Measurements from ENCODE around the gene RET. TPM values are rescaled to one million over a fixed set of nuclear protein-coding genes. Genes with fewer than 3 reads are reported as not detected.

The RET gene
- total RNA-seq, 1 experiment from 2014 or later: 21.4 TPM

DNA sequence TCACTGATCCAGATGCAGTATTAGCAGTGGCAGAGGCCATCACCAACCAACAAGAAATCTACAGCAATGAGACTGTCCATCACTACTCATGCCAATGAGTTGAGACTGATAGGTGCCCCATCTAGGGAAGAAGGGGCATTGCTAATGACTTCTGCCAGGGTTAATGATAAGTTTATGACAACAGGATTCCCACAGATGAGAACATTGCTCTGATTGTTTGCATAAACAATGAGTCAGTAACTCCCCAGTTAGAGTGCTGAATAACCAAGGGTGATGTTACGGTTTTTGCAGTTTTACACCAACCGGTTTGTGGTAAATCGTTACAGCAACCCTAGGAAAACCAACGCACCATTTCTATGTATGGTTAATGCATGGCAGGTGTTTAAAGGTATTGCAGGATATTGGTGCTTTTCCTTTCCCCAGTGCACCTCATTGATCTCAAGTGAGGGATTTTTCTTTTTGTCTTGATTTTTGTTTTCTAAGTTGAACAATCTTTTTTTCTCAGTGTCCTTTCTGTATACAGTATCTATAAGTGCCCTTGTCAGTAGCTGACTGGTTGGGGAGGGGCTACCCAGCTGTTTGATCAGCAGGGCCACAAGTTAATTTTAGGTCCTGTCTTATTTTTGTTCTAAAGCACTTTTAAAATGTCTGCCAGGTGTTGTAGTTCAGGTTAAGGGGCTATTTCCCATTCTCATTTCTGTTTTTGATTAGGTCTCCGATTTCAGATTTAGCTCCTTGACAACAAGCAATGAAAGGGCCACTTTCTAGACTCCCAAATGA is 57.4 kb downstream of the RET start:
- no peaks in the 10 kb centered on the region for H3K9me3 Mint-ChIP-seq
- CTCF ChIA-PET: interaction anchor here (1.3 kb wide), 1 partner anchor 96 kb away, joined by 3 read pairs; no protein-coding TSS in a partner anchor
- TF ChIP-seq GRHL2 (CRISPR knock-in tag; IDR thresholded peaks at IDR 0.05; ENCODE audit: insufficient replicate concordance, severe bottlenecking) (no peak), ZNF425 (CRISPR knock-in tag; conservative IDR thresholded peaks at IDR 0.05) (no peak), AFF4 (CRISPR knock-in tag; IDR thresholded peaks at IDR 0.05; ENCODE audit: borderline replicate concordance) (no peak), ATF3 (CRISPR knock-in tag; conservative IDR thresholded peaks at IDR 0.05) (no peak), NR3C1 (CRISPR knock-in tag; conservative IDR thresholded peaks at IDR 0.05; ENCODE audit: low read depth) (no peak), JAZF1 (CRISPR knock-in tag; IDR thresholded peaks at IDR 0.05) (no peak)
- H3K36me3 Mint-ChIP-seq: no peaks in the 10 kb centered on the region
- POLR2A ChIA-PET: no interaction called here
- DNase-seq (ENCODE audit: low spot score) (no peak), ATAC-seq (no peak)
- no peak overlapping the region for H3K27ac Mint-ChIP-seq
- H3K27me3 Mint-ChIP-seq (ENCODE audit: low read depth): peaks cover 22% of the 10 kb centered on the region
- peaks cover 11% of the 10 kb centered on the region for H3K4me1 Mint-ChIP-seq
- no peak overlapping the region for H3K4me3 Mint-ChIP-seq

GRCh38 chr10:43135064-43135463 is 58.2 kb downstream of the RET start:
- TF ChIP-seq RELA (CRISPR knock-in tag; IDR thresholded peaks at IDR 0.05; ENCODE audit: borderline replicate concordance): no peak
- TF ChIP-seq ESRRA (CRISPR knock-in tag; IDR thresholded peaks at IDR 0.05; ENCODE audit: borderline replicate concordance): no peak
- TF ChIP-seq, protein P1, sequence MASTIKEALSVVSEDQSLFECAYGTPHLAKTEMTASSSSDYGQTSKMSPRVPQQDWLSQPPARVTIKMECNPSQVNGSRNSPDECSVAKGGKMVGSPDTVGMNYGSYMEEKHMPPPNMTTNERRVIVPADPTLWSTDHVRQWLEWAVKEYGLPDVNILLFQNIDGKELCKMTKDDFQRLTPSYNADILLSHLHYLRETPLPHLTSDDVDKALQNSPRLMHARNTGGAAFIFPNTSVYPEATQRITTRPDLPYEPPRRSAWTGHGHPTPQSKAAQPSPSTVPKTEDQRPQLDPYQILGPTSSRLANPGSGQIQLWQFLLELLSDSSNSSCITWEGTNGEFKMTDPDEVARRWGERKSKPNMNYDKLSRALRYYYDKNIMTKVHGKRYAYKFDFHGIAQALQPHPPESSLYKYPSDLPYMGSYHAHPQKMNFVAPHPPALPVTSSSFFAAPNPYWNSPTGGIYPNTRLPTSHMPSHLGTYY (CRISPR knock-in tag; IDR thresholded peaks at IDR 0.05): no peak
- no peak for TF ChIP-seq ZNF317 (CRISPR knock-in tag; IDR thresholded peaks at IDR 0.05; ENCODE audit: borderline replicate concordance, low read depth)
- Mint-ChIP-seq H3K27me3 (ENCODE audit: low read depth) (peaks cover 28% of the 10 kb centered on the region), H3K9me3 (no peaks in the 10 kb centered on the region), H3K36me3 (no peaks in the 10 kb centered on the region), H3K4me1 (peaks cover 15% of the 10 kb centered on the region), H3K4me3 (no peak overlapping the region), H3K27ac (no peak overlapping the region)
- ATAC-seq: no peak
- CTCF ChIA-PET: interaction anchor here (1.3 kb wide), 1 partner anchor 95 kb away, joined by 3 read pairs; no protein-coding TSS in a partner anchor
- no peak for DNase-seq (ENCODE audit: low spot score)
- POLR2A ChIA-PET: interaction anchor here (0.6 kb wide), 1 partner anchor 339 kb away, joined by 3 read pairs; no protein-coding TSS in a partner anchor

DNA sequence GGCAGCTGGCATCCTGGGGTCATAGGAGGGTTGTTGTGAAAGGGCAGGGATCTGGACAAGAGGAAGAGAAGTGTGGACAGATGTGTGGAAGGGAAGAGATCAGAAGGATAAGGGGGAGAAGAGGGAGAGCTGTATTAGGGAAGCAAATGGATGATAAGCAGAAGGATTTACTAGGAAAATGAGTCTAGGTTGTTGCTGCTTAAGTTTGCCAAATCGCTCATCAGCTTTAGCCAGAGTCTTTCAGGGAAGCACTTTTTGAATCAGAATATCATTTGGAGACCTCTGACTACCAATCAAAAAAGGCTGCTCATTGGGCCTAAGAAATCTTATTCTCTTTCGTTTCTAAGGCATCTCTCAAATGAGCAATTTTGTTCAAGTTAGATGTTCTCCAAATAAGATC is 58.8 kb downstream of the RET start:
- DNase-seq (ENCODE audit: low spot score) (no peak), ATAC-seq (no peak)
- Mint-ChIP-seq H3K36me3 (no peaks in the 10 kb centered on the region), H3K27ac (no peak overlapping the region), H3K4me1 (peaks cover 11% of the 10 kb centered on the region), H3K9me3 (no peaks in the 10 kb centered on the region), H3K4me3 (peak overlapping the region; percentile 95), H3K27me3 (ENCODE audit: low read depth) (peaks cover 31% of the 10 kb centered on the region)
- TF ChIP-seq JUN (CRISPR knock-in tag; IDR thresholded peaks at IDR 0.05) (no peak), ZNF263 (CRISPR knock-in tag; IDR thresholded peaks at IDR 0.05; ENCODE audit: low read depth) (no peak), CREM (CRISPR knock-in tag; IDR thresholded peaks at IDR 0.05) (no peak), GABPB1 (CRISPR knock-in tag; IDR thresholded peaks at IDR 0.05) (no peak), ZNF671 (CRISPR knock-in tag; IDR thresholded peaks at IDR 0.05) (no peak), ESRRA (CRISPR knock-in tag; IDR thresholded peaks at IDR 0.05; ENCODE audit: borderline replicate concordance) (no peak), GRHL2 (CRISPR knock-in tag; IDR thresholded peaks at IDR 0.05; ENCODE audit: insufficient replicate concordance, severe bottlenecking) (no peak), JAZF1 (CRISPR knock-in tag; IDR thresholded peaks at IDR 0.05) (no peak), E2F4 (CRISPR knock-in tag; IDR thresholded peaks at IDR 0.05; ENCODE audit: borderline replicate concordance, low read depth) (no peak), KAT7 (CRISPR knock-in tag; IDR thresholded peaks at IDR 0.05; ENCODE audit: borderline replicate concordance) (no peak), GTF2I (CRISPR knock-in tag; conservative IDR thresholded peaks at IDR 0.05) (no peak)
- TF ChIP-seq, protein P2, sequence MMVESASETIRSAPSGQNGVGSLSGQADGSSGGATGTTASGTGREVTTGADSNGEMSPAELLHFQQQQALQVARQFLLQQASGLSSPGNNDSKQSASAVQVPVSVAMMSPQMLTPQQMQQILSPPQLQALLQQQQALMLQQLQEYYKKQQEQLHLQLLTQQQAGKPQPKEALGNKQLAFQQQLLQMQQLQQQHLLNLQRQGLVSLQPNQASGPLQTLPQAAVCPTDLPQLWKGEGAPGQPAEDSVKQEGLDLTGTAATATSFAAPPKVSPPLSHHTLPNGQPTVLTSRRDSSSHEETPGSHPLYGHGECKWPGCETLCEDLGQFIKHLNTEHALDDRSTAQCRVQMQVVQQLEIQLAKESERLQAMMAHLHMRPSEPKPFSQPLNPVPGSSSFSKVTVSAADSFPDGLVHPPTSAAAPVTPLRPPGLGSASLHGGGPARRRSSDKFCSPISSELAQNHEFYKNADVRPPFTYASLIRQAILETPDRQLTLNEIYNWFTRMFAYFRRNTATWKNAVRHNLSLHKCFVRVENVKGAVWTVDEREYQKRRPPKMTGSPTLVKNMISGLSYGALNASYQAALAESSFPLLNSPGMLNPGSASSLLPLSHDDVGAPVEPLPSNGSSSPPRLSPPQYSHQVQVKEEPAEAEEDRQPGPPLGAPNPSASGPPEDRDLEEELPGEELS (CRISPR knock-in tag; IDR thresholded peaks at IDR 0.05): no peak
- ChIA-PET CTCF (interaction anchor here (1.3 kb wide), 1 partner anchor 95 kb away, joined by 3 read pairs; no protein-coding TSS in a partner anchor), POLR2A (interaction anchor here (0.6 kb wide), 1 partner anchor 339 kb away, joined by 3 read pairs; no protein-coding TSS in a partner anchor)
